Tibial artery (tissue), 4 donors: ENCODE measurements around the gene RBM11.
"Not testable (repeated sequence)": the region's sequence is repeated elsewhere in the genome, so short reads cannot be mapped to it uniquely, and the experiment has no call there.

ENCODE experiments used
- DNase-seq, 2 donors: peaks; one replicate each; pipeline ENCODE4 v3.0.0-alpha.2; 2019
- H3K27ac ChIP-seq, 2 donors: fragments of 200-600 bp; sonication (generic) in 1 of 2; 1 replicate in 1 of 2; 2 replicates in 1 of 2; pipeline ENCODE4 v1.5.1; 2018 to 2019; ENCODE audit warnings: mild to moderate bottlenecking in 1 of 2
- H3K27me3 ChIP-seq, 2 donors: fragments of 200-600 bp; sonication (generic) in 1 of 2; one replicate each; pipeline versions ENCODE4 v1.5.1 to v1.6.0; 2016 to 2019
- H3K36me3 ChIP-seq, 3 donors: fragments of 200-600 bp; sonication (generic) in 2 of 3; one replicate each; pipeline ENCODE4 v1.5.1; 2016 to 2019; ENCODE audit warnings: mild to moderate bottlenecking in 2 of 3
- H3K4me1 ChIP-seq, 4 donors: fragments of 200-600 bp; sonication (generic) in 2 of 4; 1 replicate in 3 of 4; 2 replicates in 1 of 4; pipeline ENCODE4 v1.5.1; 2016 to 2019
- H3K4me3 ChIP-seq, 2 donors: fragments of 200-600 bp; sonication (generic) in 1 of 2; 1 replicate in 1 of 2; 2 replicates in 1 of 2; pipeline ENCODE4 v1.5.1; 2018 to 2019; ENCODE audit warnings: mild to moderate bottlenecking in 2 of 2
- H3K9me3 ChIP-seq, 3 donors: fragments of 200-600 bp; sonication (generic) in 1 of 3; one replicate each; pipeline ENCODE4 v1.5.1; 2016 to 2019
- CTCF ChIP-seq, 2 experiments: fragments of 200-600 bp in 1 of 2; fragments of 450-650 bp in 1 of 2; IDR thresholded peaks; one replicate each; pipeline ENCODE4 v1.5.1; 2017 to 2019; ENCODE audit warnings: antibody characterized with exemption in 2 of 2, mild to moderate bottlenecking in 1 of 2, moderate library complexity in 1 of 2
- intact Hi-C: fragments of 100-400 bp; cut with DNase I; formaldehyde crosslinking; loops from one replicate; pipeline ENCODE4 v1.15.0; 2023; ENCODE audit warnings: low total_unique reads

RBM11 gene

GRCh38 chr21:14215971-14216641 lies at the start of gene RBM11:
RBM11 (plus strand) TSS chr21:14216157; CDS start chr21:14216187, 30 bp downstream.
- DNase-seq, result peak in 1 of 2 donors; percentile 26
- H3K27me3 ChIP-seq, result peaks cover 0 to 7% of the 10 kb centered on the region in 2 donors
- no peak for TF ChIP-seq CTCF (IDR thresholded peaks at IDR 0.05)
- H3K9me3 ChIP-seq, result no peaks in the 10 kb centered on the region
- intact Hi-C loops, result no loop called here
- H3K36me3 ChIP-seq, result no peaks in the 10 kb centered on the region
- H3K4me3 ChIP-seq, result peak within 1 kb of the TSS; percentile 49 to 51
- no peak within 1 kb of the TSS for H3K27ac ChIP-seq
- H3K4me1 ChIP-seq, result peaks cover 0 to 9% (median 3%) of the 10 kb centered on the region in 4 donors

- DNase-seq, H3K27ac ChIP-seq, H3K9me3 ChIP-seq, H3K4me3 ChIP-seq, H3K4me1 ChIP-seq, intact Hi-C loops, H3K36me3 ChIP-seq, H3K27me3 ChIP-seq: not testable (repeated sequence)
These were observed 49.3 kb upstream of the RBM11 start for GRCh38 chr21:14166463-14167223.

- intact Hi-C loops, result no loop called here
- no peaks in the 10 kb centered on the region for H3K4me1 ChIP-seq
- no peaks in the 10 kb centered on the region for H3K36me3 ChIP-seq
- no peak overlapping the region for H3K27ac ChIP-seq
- no peak for TF ChIP-seq CTCF (IDR thresholded peaks at IDR 0.05)
- H3K4me3 ChIP-seq, result no peak overlapping the region
- no peaks in the 10 kb centered on the region for H3K9me3 ChIP-seq
- no peaks in the 10 kb centered on the region for H3K27me3 ChIP-seq
- no peak for DNase-seq
These were observed 9.7 kb upstream of the RBM11 start for GRCh38 chr21:14206222-14206621.

- Histone ChIP-seq H3K9me3 (no peaks in the 10 kb centered on the region), H3K27ac (no peak within 1 kb of the TSS), H3K36me3 (no peaks in the 10 kb centered on the region), H3K27me3 (no peaks in the 10 kb centered on the region), H3K4me3 (no peak within 1 kb of the TSS), H3K4me1 (peaks cover 0 to under 1% (median under 1%) of the 10 kb centered on the region in 4 donors)
- no peak for DNase-seq
- no peak for TF ChIP-seq CTCF (IDR thresholded peaks at IDR 0.05)
- intact Hi-C loops, result no loop called here
These were observed 5.2 kb upstream of the RBM11 start, which contains the start of gene LIPI for GRCh38 chr21:14210738-14211137. LIPI (minus strand) TSS chr21:14210955; CDS start chr21:14210845, 110 bp downstream.

GRCh38 chr21:14213164-14213563 lies 2.8 kb upstream of the RBM11 start:
- Histone ChIP-seq H3K36me3 (no peaks in the 10 kb centered on the region), H3K4me1 (peaks cover 0 to 9% (median 3%) of the 10 kb centered on the region in 4 donors), H3K27me3 (peaks cover 0 to 7% of the 10 kb centered on the region in 2 donors), H3K9me3 (no peaks in the 10 kb centered on the region), H3K4me3 (no peak overlapping the region), H3K27ac (no peak overlapping the region)
- intact Hi-C loops, result no loop called here
- no peak for DNase-seq
- TF ChIP-seq CTCF (IDR thresholded peaks at IDR 0.05), result no peak

- Histone ChIP-seq H3K36me3 (no peaks in the 10 kb centered on the region), H3K27me3 (no peaks in the 10 kb centered on the region), H3K27ac (no peak overlapping the region), H3K4me3 (no peak overlapping the region), H3K4me1 (no peaks in the 10 kb centered on the region), H3K9me3 (no peaks in the 10 kb centered on the region)
- no peak for TF ChIP-seq CTCF (IDR thresholded peaks at IDR 0.05)
- no peak for DNase-seq
- intact Hi-C loops, result no loop called here
These were observed 7.4 kb downstream of the RBM11 start for GRCh38 chr21:14223365-14223764.
